GM12892 (cell line): ENCODE data around the gene MAP3K12.
"Not testable (repeated sequence)": the region's sequence is repeated elsewhere in the genome, so short reads cannot be mapped to it uniquely, and the experiment has no call there.

Experiments
- POLR2A ChIP-seq: IDR thresholded peaks from 2 replicates; pipeline ENCODE4 v1.6.1; 2011; ENCODE audit warnings: low read depth, low read length, control low read depth
- POLR2AphosphoS5 ChIP-seq: IDR thresholded peaks from 2 replicates; pipeline ENCODE4 v1.6.1; 2011; ENCODE audit warnings: low read depth, low read length, control low read depth
- TAF1 ChIP-seq: IDR thresholded peaks from 2 replicates; pipeline ENCODE4 v1.6.1; 2011; ENCODE audit warnings: low read depth, mild to moderate bottlenecking, control low read depth, low read length, borderline replicate concordance

DNA sequence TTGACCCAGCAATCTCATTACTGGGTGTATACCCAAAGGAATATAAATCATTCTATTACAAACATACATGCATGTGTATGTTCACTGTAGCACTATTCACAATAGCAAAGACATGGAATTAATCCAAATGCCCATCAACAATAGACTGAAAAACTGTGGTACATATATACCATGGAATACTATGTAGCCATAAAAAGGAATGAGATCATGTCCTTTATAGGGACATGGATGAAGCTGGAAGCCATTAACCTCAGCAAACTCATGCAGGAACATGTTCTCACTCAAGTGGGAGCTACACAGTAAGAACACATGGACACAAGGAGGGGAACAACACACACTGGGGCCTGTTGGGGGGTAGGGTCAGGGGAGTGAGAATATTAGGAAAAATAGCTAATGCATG, 59.7 kb downstream of the MAP3K12 start:
- not testable (repeated sequence) for TF ChIP-seq POLR2A, POLR2AphosphoS5, TAF1
